ENCODE results near the gene PLXNB1. TPM values are rescaled to one million over a fixed set of nuclear protein-coding genes. Genes with fewer than 3 reads are reported as not detected.

The PLXNB1 gene
- total RNA-seq, 2 donors from 2014 or later, result 175 to 216 TPM

DNA sequence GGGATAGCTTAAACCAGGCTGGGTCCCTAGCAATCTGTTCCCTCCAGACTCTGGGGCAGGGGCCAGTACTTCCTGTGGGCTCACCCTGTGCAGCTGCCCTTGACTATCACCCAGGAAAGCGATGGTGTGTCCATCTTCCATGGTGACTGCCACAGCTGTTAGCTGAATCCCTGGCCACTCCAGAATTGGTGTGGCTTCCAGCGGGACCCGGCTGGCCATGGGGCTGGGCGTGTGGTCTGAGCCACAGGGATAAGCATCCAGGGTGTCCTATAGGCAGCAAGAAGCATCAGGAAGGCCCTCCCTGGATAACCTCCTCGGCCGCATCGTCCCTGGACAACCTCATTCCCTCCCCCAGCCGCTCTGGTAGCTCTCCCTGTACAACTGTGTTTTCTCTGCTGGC lies 7.2 kb downstream of the PLXNB1 start:
- peaks cover 22% of the 10 kb centered on the region for H3K4me1 Mint-ChIP-seq
- Histone ChIP-seq H3K27me3 (ENCODE audit: control insufficient read depth, insufficient read depth, low read length, poor library complexity, severe bottlenecking) (no peaks in the 10 kb centered on the region), H3K36me3 (ENCODE audit: control insufficient read depth, insufficient read depth, low read length) (peaks cover 8% of the 10 kb centered on the region), H3K27ac (ENCODE audit: low read depth, low read length) (no peak overlapping the region), H3K4me3 (ENCODE audit: low read length) (no peak overlapping the region), H3K4me1 (ENCODE audit: control insufficient read depth, insufficient read depth, low read length) (peaks cover 3% of the 10 kb centered on the region), H3K9me3 (ENCODE audit: control insufficient read depth, low read length) (no peaks in the 10 kb centered on the region), H3K9ac (ENCODE audit: extremely low read depth, low read length, poor library complexity, severe bottlenecking) (no peak overlapping the region)
- H3K36me3 Mint-ChIP-seq (ENCODE audit: low read depth), result peaks cover 32% of the 10 kb centered on the region
- no peak for DNase-seq
- no peaks in the 10 kb centered on the region for H3K9me3 Mint-ChIP-seq
- H3K27me3 Mint-ChIP-seq (ENCODE audit: insufficient read depth), result no peaks in the 10 kb centered on the region
- no peak overlapping the region for H3K4me3 Mint-ChIP-seq
- TF ChIP-seq, protein P1, sequence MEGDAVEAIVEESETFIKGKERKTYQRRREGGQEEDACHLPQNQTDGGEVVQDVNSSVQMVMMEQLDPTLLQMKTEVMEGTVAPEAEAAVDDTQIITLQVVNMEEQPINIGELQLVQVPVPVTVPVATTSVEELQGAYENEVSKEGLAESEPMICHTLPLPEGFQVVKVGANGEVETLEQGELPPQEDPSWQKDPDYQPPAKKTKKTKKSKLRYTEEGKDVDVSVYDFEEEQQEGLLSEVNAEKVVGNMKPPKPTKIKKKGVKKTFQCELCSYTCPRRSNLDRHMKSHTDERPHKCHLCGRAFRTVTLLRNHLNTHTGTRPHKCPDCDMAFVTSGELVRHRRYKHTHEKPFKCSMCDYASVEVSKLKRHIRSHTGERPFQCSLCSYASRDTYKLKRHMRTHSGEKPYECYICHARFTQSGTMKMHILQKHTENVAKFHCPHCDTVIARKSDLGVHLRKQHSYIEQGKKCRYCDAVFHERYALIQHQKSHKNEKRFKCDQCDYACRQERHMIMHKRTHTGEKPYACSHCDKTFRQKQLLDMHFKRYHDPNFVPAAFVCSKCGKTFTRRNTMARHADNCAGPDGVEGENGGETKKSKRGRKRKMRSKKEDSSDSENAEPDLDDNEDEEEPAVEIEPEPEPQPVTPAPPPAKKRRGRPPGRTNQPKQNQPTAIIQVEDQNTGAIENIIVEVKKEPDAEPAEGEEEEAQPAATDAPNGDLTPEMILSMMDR (conservative IDR thresholded peaks at IDR 0.05), result no peak
- no peak overlapping the region for H3K27ac Mint-ChIP-seq
- WGBS, 2 experiments (ENCODE audit: insufficient coverage in 1 of 2, insufficient read length in 1 of 2), result 94% methylated on average over 8 of the region's 8 CpGs

- Histone ChIP-seq H3K9me3 (ENCODE audit: control insufficient read depth, low read length) (no peaks in the 10 kb centered on the region), H3K36me3 (ENCODE audit: control insufficient read depth, insufficient read depth, low read length) (peaks cover 8% of the 10 kb centered on the region), H3K9ac (ENCODE audit: extremely low read depth, low read length, poor library complexity, severe bottlenecking) (no peak overlapping the region), H3K4me3 (ENCODE audit: low read length) (no peak overlapping the region), H3K27me3 (ENCODE audit: control insufficient read depth, insufficient read depth, low read length, poor library complexity, severe bottlenecking) (no peaks in the 10 kb centered on the region), H3K4me1 (ENCODE audit: control insufficient read depth, insufficient read depth, low read length) (no peaks in the 10 kb centered on the region), H3K27ac (ENCODE audit: low read depth, low read length) (no peak overlapping the region)
- DNase-seq, result peak; percentile 69
- Mint-ChIP-seq H3K4me3 (no peak overlapping the region), H3K9me3 (no peaks in the 10 kb centered on the region), H3K4me1 (peaks cover 18% of the 10 kb centered on the region), H3K36me3 (ENCODE audit: low read depth) (peaks cover 30% of the 10 kb centered on the region), H3K27me3 (ENCODE audit: insufficient read depth) (no peaks in the 10 kb centered on the region), H3K27ac (no peak overlapping the region)
- TF ChIP-seq, protein P1 (conservative IDR thresholded peaks at IDR 0.05), result peak; percentile 67
- 89% methylated on average over 3 of the region's 3 CpGs; no CpG with 5 or more reads in 1 of the 2 experiments for WGBS, 2 experiments (ENCODE audit: insufficient coverage in 1 of 2, insufficient read length in 1 of 2)
These were observed 7.6 kb downstream of the PLXNB1 start for GRCh38 chr3:48422272-48422671.

- H3K4me3 Mint-ChIP-seq, result no peak overlapping the region
- no peaks in the 10 kb centered on the region for H3K9me3 Mint-ChIP-seq
- no peaks in the 10 kb centered on the region for H3K27me3 ChIP-seq (ENCODE audit: control insufficient read depth, insufficient read depth, low read length, poor library complexity, severe bottlenecking)
- H3K9ac ChIP-seq (ENCODE audit: extremely low read depth, low read length, poor library complexity, severe bottlenecking), result no peak overlapping the region
- peaks cover 6% of the 10 kb centered on the region for H3K4me1 Mint-ChIP-seq
- H3K36me3 Mint-ChIP-seq (ENCODE audit: low read depth), result peaks cover 44% of the 10 kb centered on the region
- WGBS, 2 experiments (ENCODE audit: insufficient coverage in 1 of 2, insufficient read length in 1 of 2), result 95 to 97% methylated on average over 14 of the region's 14 CpGs
- no peak overlapping the region for H3K27ac ChIP-seq (ENCODE audit: low read depth, low read length)
- TF ChIP-seq, protein P1 (conservative IDR thresholded peaks at IDR 0.05), result no peak
- H3K9me3 ChIP-seq (ENCODE audit: control insufficient read depth, low read length), result no peaks in the 10 kb centered on the region
- H3K4me1 ChIP-seq (ENCODE audit: control insufficient read depth, insufficient read depth, low read length), result no peaks in the 10 kb centered on the region
- H3K4me3 ChIP-seq (ENCODE audit: low read length), result no peak overlapping the region
- no peaks in the 10 kb centered on the region for H3K27me3 Mint-ChIP-seq (ENCODE audit: insufficient read depth)
- no peak for DNase-seq
- H3K27ac Mint-ChIP-seq, result peak overlapping the region; percentile 7
- H3K36me3 ChIP-seq (ENCODE audit: control insufficient read depth, insufficient read depth, low read length), result peaks cover 16% of the 10 kb centered on the region
These were observed 9.3 kb downstream of the PLXNB1 start for GRCh38 chr3:48420561-48420960.

Measured in endodermal cell (in vitro differentiated cells).